Measurements from ENCODE around the gene WDR83. TPM values are rescaled to one million over a fixed set of nuclear protein-coding genes. Genes with fewer than 3 reads are reported as not detected.

Gene WDR83
- total and polyA plus RNA-seq, 2 donors (not counting 3 experiments of a cell fraction or from before 2014, with no cell fraction given), result 10.5 to 11.8 TPM

DNA sequence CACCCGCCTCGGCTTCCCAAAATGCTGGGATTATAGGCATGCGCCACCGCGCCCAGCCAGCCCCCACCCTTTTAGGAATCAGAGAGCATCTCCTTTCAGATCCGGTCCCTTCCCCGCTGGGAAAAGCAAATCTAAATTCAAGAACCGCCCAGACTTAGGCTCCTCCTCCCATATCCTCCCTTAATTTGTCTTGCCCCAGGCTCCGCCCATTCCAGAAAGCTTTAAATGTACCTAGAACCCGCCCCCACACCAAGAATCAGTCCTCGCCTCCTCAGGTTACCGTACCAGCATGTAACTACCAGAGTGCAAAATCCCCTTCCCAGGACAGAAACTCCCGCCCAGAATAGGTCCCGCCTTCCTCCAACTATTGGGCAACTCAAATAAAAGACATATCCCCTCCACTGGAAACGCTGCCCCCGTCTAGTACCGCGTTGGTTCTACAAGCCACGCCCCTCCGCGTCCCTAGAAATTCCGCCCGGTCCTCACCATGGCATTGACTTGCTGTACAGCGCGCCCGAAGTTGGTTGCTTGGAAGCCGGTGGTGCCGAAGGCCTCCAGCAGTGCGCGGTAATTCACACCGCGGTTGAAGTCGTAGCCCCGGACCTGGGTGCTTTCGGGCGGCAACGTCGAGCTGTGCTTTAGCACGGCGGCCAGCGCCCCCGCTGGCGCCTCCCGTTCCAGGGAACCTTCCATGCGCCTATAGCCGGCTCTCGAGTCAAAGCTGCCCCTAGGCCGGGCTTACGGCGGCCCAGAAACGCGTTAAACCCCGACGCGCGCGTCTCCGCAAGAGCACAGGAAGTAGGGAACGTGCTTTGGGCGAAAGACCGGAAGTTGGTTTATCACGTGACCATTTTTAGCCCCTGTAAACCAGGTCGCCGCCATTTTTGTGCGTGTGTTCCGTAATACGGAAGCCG, 14.7 kb downstream of the WDR83 start, which contains the start of gene DHPS:
TSS of gene DHPS (minus strand) at position 807 of the 914 bp plus-strand sequence. CDS start at position 693, 114 bp downstream.
- Histone ChIP-seq H3K36me3 (ENCODE audit: control insufficient read depth in 2 of 2, extremely low read depth in 1 of 2, insufficient read depth in 2 of 2, low read length in 2 of 2) (peaks cover 0 to 18% of the 10 kb centered on the region in 2 experiments), H3K4me1 (ENCODE audit: control insufficient read depth, extremely low read depth, insufficient read depth, low read length) (no peaks in the 10 kb centered on the region), H3K4me2 (ENCODE audit: insufficient read depth, low read length) (peak within 1 kb of the TSS; percentile 12), H3K4me3 (replicated peaks in 1 of 3; ENCODE audit: insufficient read depth in 1 of 3, low read depth in 1 of 3, low read length in 3 of 3) (peak within 1 kb of the TSS; percentile 15 to 77 (median 54)), H3K9ac (replicated peaks; ENCODE audit: extremely low read depth, insufficient read depth, low read length) (peak within 1 kb of the TSS; percentile 89), H3K9me3 (replicated peaks; ENCODE audit: control insufficient read depth, insufficient read depth, low read length) (no peaks in the 10 kb centered on the region), H2AFZ (ENCODE audit: low read depth, low read length) (peak within 1 kb of the TSS; percentile 7), H3K79me2 (ENCODE audit: control insufficient read depth, insufficient read depth, low read length) (peaks cover 9% of the 10 kb centered on the region), H4K20me1 (replicated peaks; ENCODE audit: control insufficient read depth, extremely low read depth, insufficient read depth, low read length) (no peaks in the 10 kb centered on the region), H3K27ac (ENCODE audit: insufficient read depth, low read depth, low read length) (peak within 1 kb of the TSS; percentile 80), H3K9me1 (replicated peaks; ENCODE audit: control insufficient read depth, extremely low read depth, insufficient read depth, low read length) (no peaks in the 10 kb centered on the region), H3K27me3 (ENCODE audit: control insufficient read depth in 2 of 2, insufficient read depth in 2 of 2, low read length in 2 of 2) (no peaks in the 10 kb centered on the region)
- dilution Hi-C loops (cut with MboI; ENCODE audit: extremely low pct_ligation_motif_present, low sequenced_read_pairs), result no loop called here
- ChIA-PET POLR2A (interaction anchor here (0.7 to 1.3 kb wide), 3 partner anchors 15 to 1840 kb away, joined by 4 to 8 read pairs (median 5); partner anchors contain the start of genes MAN2B1 and WDR83), CTCF (interaction anchor here (1.0 kb wide), 1 partner anchor 9 kb away, joined by 4 read pairs; no protein-coding TSS in a partner anchor)
- intact Hi-C loops (cut with micrococcal nuclease), result loop anchor here (1.0 to 2.0 kb wide), 2 partner anchors 56 to 115 kb away; partner anchors contain the start of gene GET3
- BruUV-seq (replicated peaks), result TSS peak; percentile 80
- DNase-seq (ENCODE audit: low read depth, low spot score) (peak; percentile 95), FAIRE-seq (peak; percentile 94)
- no peak for TF ChIP-seq GATA2 (IDR thresholded peaks at IDR 0.05; ENCODE audit: insufficient read depth, insufficient read length, low read depth, low read length)
- no peak for TF ChIP-seq MYC (IDR thresholded peaks at IDR 0.05; ENCODE audit: low read depth, low read length)
- peak; percentile 77 for TF ChIP-seq MAX (IDR thresholded peaks at IDR 0.05; ENCODE audit: insufficient read depth, insufficient read length)
- no peak for TF ChIP-seq JUN (IDR thresholded peaks at IDR 0.05; ENCODE audit: borderline replicate concordance, insufficient read depth, insufficient read length, low read depth)
- no peak for TF ChIP-seq FOS (IDR thresholded peaks at IDR 0.05; ENCODE audit: borderline replicate concordance, insufficient read depth, low read length)
- TF ChIP-seq, protein P1, sequence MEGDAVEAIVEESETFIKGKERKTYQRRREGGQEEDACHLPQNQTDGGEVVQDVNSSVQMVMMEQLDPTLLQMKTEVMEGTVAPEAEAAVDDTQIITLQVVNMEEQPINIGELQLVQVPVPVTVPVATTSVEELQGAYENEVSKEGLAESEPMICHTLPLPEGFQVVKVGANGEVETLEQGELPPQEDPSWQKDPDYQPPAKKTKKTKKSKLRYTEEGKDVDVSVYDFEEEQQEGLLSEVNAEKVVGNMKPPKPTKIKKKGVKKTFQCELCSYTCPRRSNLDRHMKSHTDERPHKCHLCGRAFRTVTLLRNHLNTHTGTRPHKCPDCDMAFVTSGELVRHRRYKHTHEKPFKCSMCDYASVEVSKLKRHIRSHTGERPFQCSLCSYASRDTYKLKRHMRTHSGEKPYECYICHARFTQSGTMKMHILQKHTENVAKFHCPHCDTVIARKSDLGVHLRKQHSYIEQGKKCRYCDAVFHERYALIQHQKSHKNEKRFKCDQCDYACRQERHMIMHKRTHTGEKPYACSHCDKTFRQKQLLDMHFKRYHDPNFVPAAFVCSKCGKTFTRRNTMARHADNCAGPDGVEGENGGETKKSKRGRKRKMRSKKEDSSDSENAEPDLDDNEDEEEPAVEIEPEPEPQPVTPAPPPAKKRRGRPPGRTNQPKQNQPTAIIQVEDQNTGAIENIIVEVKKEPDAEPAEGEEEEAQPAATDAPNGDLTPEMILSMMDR (IDR thresholded peaks at IDR 0.05; ENCODE audit: extremely low read depth in 1 of 2, insufficient read depth in 1 of 2, low read depth in 1 of 2, low read length in 2 of 2), result peak in 1 of 2 donors; percentile 18
- no peak for TF ChIP-seq EZH2 (IDR thresholded peaks at IDR 0.05; ENCODE audit: borderline replicate concordance, low read depth, low read length, severe bottlenecking)
- TF ChIP-seq POLR2A (IDR thresholded peaks at IDR 0.05; ENCODE audit: low read depth, low read length), result peak; percentile 70
- TF ChIP-seq POLR2AphosphoS5 (IDR thresholded peaks at IDR 0.05; ENCODE audit: insufficient read depth, low read depth, low read length), result no peak
